ENCODE data around the gene CANT1.
"Not testable (repeated sequence)": the region's sequence is repeated elsewhere in the genome, so short reads cannot be mapped to it uniquely, and the experiment has no call there.

The CANT1 gene

GRCh38 chr17:79023886-79024771 lies 14.6 kb upstream of the CANT1 start, which contains the start of gene C1QTNF1:
TSS of gene C1QTNF1 (plus strand) at chr17:79024169. CDS start at chr17:79043969, 19,800 bp downstream.
- no peaks in the 10 kb centered on the region for H3K9me3 ChIP-seq (ENCODE audit: control insufficient read depth, low read length)
- peak; percentile 72 for DNase-seq (ENCODE audit: low read depth)
- H3K4me3 ChIP-seq (ENCODE audit: low read length) = peak within 1 kb of the TSS; percentile 90
- H3K36me3 ChIP-seq (ENCODE audit: control insufficient read depth, insufficient read depth, low read length, severe bottlenecking) = no peaks in the 10 kb centered on the region
- H3K9ac ChIP-seq (ENCODE audit: low read length) = peak within 1 kb of the TSS; percentile 86
- H3K4me1 ChIP-seq (ENCODE audit: control insufficient read depth, insufficient read depth, low read length) = peaks cover 83% of the 10 kb centered on the region
- no peaks in the 10 kb centered on the region for H3K27me3 ChIP-seq (replicated peaks; ENCODE audit: control insufficient read depth, insufficient read depth, low read length)

- no peaks in the 10 kb centered on the region for H3K27me3 ChIP-seq (replicated peaks; ENCODE audit: control insufficient read depth, insufficient read depth, low read length)
- DNase-seq (ENCODE audit: low read depth) = no peak
These were observed 13.7 kb upstream of the CANT1 start for GRCh38 chr17:79023180-79023705.

DNA sequence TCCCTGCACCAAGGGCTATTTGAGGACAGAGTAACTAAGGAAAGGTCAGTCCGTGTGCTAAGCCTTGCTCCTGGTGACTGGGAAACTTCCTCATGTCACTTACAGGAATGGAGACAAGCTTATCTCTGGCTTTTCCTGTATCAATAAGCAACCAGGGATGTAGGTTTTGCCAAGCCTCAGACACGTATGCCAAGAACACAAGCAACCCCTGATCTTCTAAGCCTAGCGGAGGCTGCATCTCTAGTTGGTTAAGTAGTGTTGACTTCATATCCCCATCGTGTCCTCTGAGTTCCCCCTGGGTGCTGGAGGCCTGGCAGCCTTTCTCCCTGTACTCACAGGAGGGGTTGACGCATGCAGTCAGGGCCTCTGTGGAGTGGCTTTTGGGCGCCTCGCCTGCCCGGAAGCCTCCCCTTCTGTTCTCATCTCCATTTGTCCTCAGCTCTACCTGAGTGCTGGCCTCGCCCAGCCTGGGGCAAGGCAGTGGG lies 13.0 kb upstream of the CANT1 start:
- no peaks in the 10 kb centered on the region for H3K36me3 ChIP-seq (ENCODE audit: control insufficient read depth, insufficient read depth, low read length, severe bottlenecking)
- peak overlapping the region; percentile 90 for H3K4me3 ChIP-seq (ENCODE audit: low read length)
- no peak for DNase-seq (ENCODE audit: low read depth)
- H3K9me3 ChIP-seq (ENCODE audit: control insufficient read depth, low read length) = no peaks in the 10 kb centered on the region
- H3K4me1 ChIP-seq (ENCODE audit: control insufficient read depth, insufficient read depth, low read length) = peaks cover 71% of the 10 kb centered on the region
- H3K9ac ChIP-seq (ENCODE audit: low read length) = peak overlapping the region; percentile 86
- no peaks in the 10 kb centered on the region for H3K27me3 ChIP-seq (replicated peaks; ENCODE audit: control insufficient read depth, insufficient read depth, low read length)

More at GRCh38 chr17:79023180-79023705, 13.7 kb upstream of the CANT1 start:
- no peaks in the 10 kb centered on the region for H3K9me3 ChIP-seq (ENCODE audit: control insufficient read depth, low read length)
- H3K9ac ChIP-seq (ENCODE audit: low read length) = peak overlapping the region; percentile 86
- peaks cover 77% of the 10 kb centered on the region for H3K4me1 ChIP-seq (ENCODE audit: control insufficient read depth, insufficient read depth, low read length)
- H3K4me3 ChIP-seq (ENCODE audit: low read length) = peak overlapping the region; percentile 90
- H3K36me3 ChIP-seq (ENCODE audit: control insufficient read depth, insufficient read depth, low read length, severe bottlenecking) = no peaks in the 10 kb centered on the region

DNA sequence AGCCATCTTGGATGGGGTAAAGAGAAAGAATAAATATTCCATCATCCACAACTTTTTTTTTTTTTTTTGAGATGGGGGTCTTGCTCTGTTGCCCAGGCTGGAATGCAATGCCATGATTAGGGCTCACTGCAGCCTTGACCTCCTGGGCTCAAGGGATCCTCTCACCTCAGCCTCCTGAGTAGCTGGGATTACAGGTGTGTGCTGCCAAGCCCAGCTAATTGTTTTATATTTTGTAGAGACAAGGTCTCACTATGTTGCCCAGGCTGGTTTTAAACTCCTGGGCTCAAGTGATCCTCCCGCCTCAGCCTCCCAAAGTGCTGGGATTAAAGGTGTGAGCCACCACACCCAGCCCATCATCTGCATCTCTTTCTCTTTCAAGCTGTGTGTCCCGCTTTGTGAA lies 12.4 kb upstream of the CANT1 start:
- Histone ChIP-seq H3K9ac (ENCODE audit: low read length) (peak overlapping the region; percentile 27), H3K4me1 (ENCODE audit: control insufficient read depth, insufficient read depth, low read length) (peaks cover 65% of the 10 kb centered on the region)
- not testable (repeated sequence) for DNase-seq (ENCODE audit: low read depth); H3K36me3 ChIP-seq (ENCODE audit: control insufficient read depth, insufficient read depth, low read length, severe bottlenecking); H3K4me3 ChIP-seq (ENCODE audit: low read length); H3K27me3 ChIP-seq (replicated peaks; ENCODE audit: control insufficient read depth, insufficient read depth, low read length); H3K9me3 ChIP-seq (ENCODE audit: control insufficient read depth, low read length)

- Histone ChIP-seq H3K4me1 (ENCODE audit: control insufficient read depth, insufficient read depth, low read length) (peaks cover 55% of the 10 kb centered on the region), H3K36me3 (ENCODE audit: control insufficient read depth, insufficient read depth, low read length, severe bottlenecking) (no peaks in the 10 kb centered on the region), H3K9me3 (ENCODE audit: control insufficient read depth, low read length) (no peaks in the 10 kb centered on the region), H3K4me3 (ENCODE audit: low read length) (peak overlapping the region; percentile 51), H3K9ac (ENCODE audit: low read length) (peak overlapping the region; percentile 73), H3K27me3 (replicated peaks; ENCODE audit: control insufficient read depth, insufficient read depth, low read length) (no peaks in the 10 kb centered on the region)
- peak; percentile 49 for DNase-seq (ENCODE audit: low read depth)
These were observed 11.2 kb upstream of the CANT1 start for GRCh38 chr17:79020631-79021301.

DNA sequence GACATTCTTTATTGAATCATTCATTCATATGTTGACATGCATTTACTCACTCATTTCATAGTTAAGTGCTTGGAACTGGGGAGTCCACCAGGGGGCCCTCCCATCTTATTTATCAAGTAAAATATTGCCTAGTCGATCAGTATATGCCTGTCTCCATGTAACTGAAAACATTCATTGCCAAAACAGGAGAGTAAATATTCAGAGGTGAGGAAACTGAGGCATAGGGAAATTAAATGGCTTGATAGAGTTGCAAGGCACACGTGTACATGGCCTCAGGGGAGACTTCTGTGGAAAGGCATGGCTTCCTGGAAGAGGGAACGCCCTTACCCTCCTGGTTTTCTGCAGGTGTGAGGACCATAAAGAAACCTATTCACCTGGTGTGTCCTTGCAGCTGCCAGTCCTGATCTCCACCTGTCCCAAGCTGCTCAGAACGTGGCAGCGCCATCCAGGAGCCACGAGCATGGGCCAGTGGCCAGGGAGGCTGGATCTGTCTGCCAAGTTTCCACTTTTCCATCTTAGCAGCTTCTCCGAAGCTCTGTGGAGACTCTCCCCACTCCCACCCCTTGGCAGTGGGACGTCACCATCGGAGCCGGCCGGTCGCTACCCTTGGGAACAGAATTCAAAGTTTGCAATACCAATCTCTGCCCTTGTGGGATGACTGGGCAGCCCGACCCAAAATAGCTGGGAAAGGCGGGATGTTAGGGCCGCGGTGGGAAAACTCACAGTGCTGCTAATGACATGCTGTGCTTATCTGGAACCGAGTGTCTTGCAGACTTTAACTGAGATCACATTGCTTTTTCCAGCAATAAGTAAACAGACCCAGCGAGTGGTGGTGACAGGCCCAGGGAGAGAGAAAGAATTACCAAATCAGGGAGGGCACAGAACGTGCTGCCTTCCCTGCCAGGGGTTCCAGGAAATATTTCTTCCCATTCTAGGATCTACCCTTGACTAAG lies 10.3 kb upstream of the CANT1 start:
- peak overlapping the region; percentile 73 for H3K9ac ChIP-seq (ENCODE audit: low read length)
- no peaks in the 10 kb centered on the region for H3K36me3 ChIP-seq (ENCODE audit: control insufficient read depth, insufficient read depth, low read length, severe bottlenecking)
- H3K27me3 ChIP-seq (replicated peaks; ENCODE audit: control insufficient read depth, insufficient read depth, low read length) = no peaks in the 10 kb centered on the region
- peaks cover 47% of the 10 kb centered on the region for H3K4me1 ChIP-seq (ENCODE audit: control insufficient read depth, insufficient read depth, low read length)
- no peaks in the 10 kb centered on the region for H3K9me3 ChIP-seq (ENCODE audit: control insufficient read depth, low read length)
- DNase-seq (ENCODE audit: low read depth) = peak; percentile 85
- H3K4me3 ChIP-seq (ENCODE audit: low read length) = peak overlapping the region; percentile 51

GRCh38 chr17:79019261-79019631 lies 9.7 kb upstream of the CANT1 start:
- Histone ChIP-seq H3K27me3 (replicated peaks; ENCODE audit: control insufficient read depth, insufficient read depth, low read length) (no peaks in the 10 kb centered on the region), H3K9ac (ENCODE audit: low read length) (peak overlapping the region; percentile 73), H3K9me3 (ENCODE audit: control insufficient read depth, low read length) (no peaks in the 10 kb centered on the region), H3K36me3 (ENCODE audit: control insufficient read depth, insufficient read depth, low read length, severe bottlenecking) (no peaks in the 10 kb centered on the region), H3K4me3 (ENCODE audit: low read length) (no peak overlapping the region), H3K4me1 (ENCODE audit: control insufficient read depth, insufficient read depth, low read length) (peaks cover 47% of the 10 kb centered on the region)
- DNase-seq (ENCODE audit: low read depth) = no peak

DNA sequence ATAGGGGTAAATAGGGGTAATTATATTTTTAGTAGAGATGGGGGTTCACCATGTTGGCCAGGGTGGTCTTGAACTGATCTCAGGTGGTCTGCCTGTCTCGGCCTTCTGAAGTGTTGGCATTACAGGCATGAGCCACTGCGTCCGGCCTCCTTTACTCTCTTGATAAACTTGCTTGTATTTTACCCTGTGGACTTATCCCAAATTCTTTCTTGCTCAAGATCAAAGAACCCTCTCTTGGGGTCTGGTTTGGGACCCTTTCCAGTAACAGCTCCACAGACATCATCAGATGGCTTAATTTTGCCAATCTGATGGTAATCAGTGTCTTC lies 8.8 kb upstream of the CANT1 start:
- H3K4me3 ChIP-seq (ENCODE audit: low read length) = no peak overlapping the region
- no peaks in the 10 kb centered on the region for H3K9me3 ChIP-seq (ENCODE audit: control insufficient read depth, low read length)
- H3K36me3 ChIP-seq (ENCODE audit: control insufficient read depth, insufficient read depth, low read length, severe bottlenecking) = no peaks in the 10 kb centered on the region
- H3K9ac ChIP-seq (ENCODE audit: low read length) = no peak overlapping the region
- DNase-seq (ENCODE audit: low read depth) = no peak
- peaks cover 41% of the 10 kb centered on the region for H3K4me1 ChIP-seq (ENCODE audit: control insufficient read depth, insufficient read depth, low read length)
- H3K27me3 ChIP-seq (replicated peaks; ENCODE audit: control insufficient read depth, insufficient read depth, low read length) = no peaks in the 10 kb centered on the region

- H3K4me1 ChIP-seq (ENCODE audit: control insufficient read depth, insufficient read depth, low read length) = peaks cover 36% of the 10 kb centered on the region
- no peak overlapping the region for H3K9ac ChIP-seq (ENCODE audit: low read length)
- H3K9me3 ChIP-seq (ENCODE audit: control insufficient read depth, low read length) = no peaks in the 10 kb centered on the region
- no peak for DNase-seq (ENCODE audit: low read depth)
- no peaks in the 10 kb centered on the region for H3K36me3 ChIP-seq (ENCODE audit: control insufficient read depth, insufficient read depth, low read length, severe bottlenecking)
- no peaks in the 10 kb centered on the region for H3K27me3 ChIP-seq (replicated peaks; ENCODE audit: control insufficient read depth, insufficient read depth, low read length)
- H3K4me3 ChIP-seq (ENCODE audit: low read length) = no peak overlapping the region
These were observed 8.2 kb upstream of the CANT1 start for GRCh38 chr17:79017546-79018369.

- Histone ChIP-seq H3K36me3 (ENCODE audit: control insufficient read depth, insufficient read depth, low read length, severe bottlenecking) (no peaks in the 10 kb centered on the region), H3K9ac (ENCODE audit: low read length) (no peak overlapping the region), H3K27me3 (replicated peaks; ENCODE audit: control insufficient read depth, insufficient read depth, low read length) (no peaks in the 10 kb centered on the region), H3K4me1 (ENCODE audit: control insufficient read depth, insufficient read depth, low read length) (peaks cover 10% of the 10 kb centered on the region), H3K4me3 (ENCODE audit: low read length) (no peak overlapping the region), H3K9me3 (ENCODE audit: control insufficient read depth, low read length) (no peaks in the 10 kb centered on the region)
- no peak for DNase-seq (ENCODE audit: low read depth)
These were observed 4.7 kb upstream of the CANT1 start for GRCh38 chr17:79014158-79014758.

Data from adipocyte (in vitro differentiated cells).